22Rv1 (cell line): ENCODE measurements around the gene MACF1.
"Not testable (repeated sequence)": the region's sequence is repeated elsewhere in the genome, so short reads cannot be mapped to it uniquely, and the experiment has no call there.

ENCODE experiments used
- H3K27ac ChIP-seq: fragments of 450-650 bp; 2 replicates; pipeline ENCODE4 v1.5.1; 2017
- ZFX ChIP-seq: fragments of 450-650 bp; IDR thresholded peaks from 2 replicates; pipeline ENCODE4 v1.6.1; 2017; ENCODE audit warnings: antibody characterized with exemption, borderline replicate concordance
- TF ChIP-seq, protein P1 (sequence below): fragments of 450-650 bp; IDR thresholded peaks from 2 replicates; pipeline ENCODE4 v1.5.1; 2017; ENCODE audit warnings: mild to moderate bottlenecking

MACF1 gene

DNA sequence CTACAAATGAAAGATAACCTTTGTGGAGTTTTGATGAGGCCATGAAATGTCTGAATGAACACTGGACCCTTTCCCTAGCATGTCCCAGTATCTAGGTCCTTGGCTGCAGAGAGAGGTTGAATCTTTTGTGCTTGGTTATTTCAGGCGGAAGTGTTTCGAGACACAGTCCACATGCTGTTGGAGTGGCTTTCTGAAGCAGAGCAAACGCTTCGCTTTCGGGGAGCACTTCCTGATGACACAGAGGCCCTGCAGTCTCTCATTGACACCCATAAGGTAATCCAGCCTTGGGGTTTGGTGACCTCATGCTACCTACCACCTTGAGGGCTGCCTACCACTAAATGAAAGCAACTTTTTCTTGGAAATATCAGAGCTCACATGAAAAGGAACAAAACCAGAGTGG is 248.0 kb downstream of the MACF1 start:
- TF ChIP-seq ZFX, result no peak
- TF ChIP-seq, protein P1, sequence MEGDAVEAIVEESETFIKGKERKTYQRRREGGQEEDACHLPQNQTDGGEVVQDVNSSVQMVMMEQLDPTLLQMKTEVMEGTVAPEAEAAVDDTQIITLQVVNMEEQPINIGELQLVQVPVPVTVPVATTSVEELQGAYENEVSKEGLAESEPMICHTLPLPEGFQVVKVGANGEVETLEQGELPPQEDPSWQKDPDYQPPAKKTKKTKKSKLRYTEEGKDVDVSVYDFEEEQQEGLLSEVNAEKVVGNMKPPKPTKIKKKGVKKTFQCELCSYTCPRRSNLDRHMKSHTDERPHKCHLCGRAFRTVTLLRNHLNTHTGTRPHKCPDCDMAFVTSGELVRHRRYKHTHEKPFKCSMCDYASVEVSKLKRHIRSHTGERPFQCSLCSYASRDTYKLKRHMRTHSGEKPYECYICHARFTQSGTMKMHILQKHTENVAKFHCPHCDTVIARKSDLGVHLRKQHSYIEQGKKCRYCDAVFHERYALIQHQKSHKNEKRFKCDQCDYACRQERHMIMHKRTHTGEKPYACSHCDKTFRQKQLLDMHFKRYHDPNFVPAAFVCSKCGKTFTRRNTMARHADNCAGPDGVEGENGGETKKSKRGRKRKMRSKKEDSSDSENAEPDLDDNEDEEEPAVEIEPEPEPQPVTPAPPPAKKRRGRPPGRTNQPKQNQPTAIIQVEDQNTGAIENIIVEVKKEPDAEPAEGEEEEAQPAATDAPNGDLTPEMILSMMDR, result no peak
- H3K27ac ChIP-seq, result no peak overlapping the region

DNA sequence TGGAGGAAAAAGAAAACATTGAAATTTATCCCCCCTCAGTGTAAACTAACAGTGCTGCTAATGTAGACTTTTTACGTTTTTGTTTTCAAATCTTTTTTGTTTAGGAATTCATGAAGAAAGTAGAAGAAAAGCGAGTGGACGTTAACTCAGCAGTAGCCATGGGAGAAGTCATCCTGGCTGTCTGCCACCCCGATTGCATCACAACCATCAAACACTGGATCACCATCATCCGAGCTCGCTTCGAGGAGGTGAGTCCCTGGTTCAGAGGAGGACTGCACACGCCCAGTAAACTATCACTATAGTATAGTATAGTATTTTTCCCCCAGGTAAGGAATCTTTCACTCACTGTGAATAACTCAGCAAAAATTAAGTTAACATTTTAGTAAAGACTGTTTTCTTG is 249.1 kb downstream of the MACF1 start:
- H3K27ac ChIP-seq, result no peak overlapping the region
- TF ChIP-seq ZFX, result no peak
- TF ChIP-seq, protein P1, result no peak

DNA sequence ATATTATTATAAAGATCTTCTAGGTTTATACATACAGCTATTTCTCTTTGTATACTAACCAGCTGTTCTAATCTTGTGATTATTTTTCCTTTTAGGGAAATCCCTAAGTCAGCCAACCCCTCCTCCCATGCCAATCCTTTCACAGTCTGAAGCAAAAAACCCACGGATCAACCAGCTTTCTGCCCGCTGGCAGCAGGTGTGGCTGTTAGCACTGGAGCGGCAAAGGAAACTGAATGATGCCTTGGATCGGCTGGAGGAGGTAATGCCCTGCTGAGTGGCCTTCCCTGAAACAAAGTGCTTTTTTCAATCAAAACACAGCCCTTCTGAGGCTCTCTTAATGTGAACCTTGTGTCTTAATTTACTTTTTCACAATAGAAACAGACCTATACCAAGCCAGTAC is 254.5 kb downstream of the MACF1 start:
- no peak overlapping the region for H3K27ac ChIP-seq
- TF ChIP-seq ZFX, result no peak
- TF ChIP-seq, protein P1, result no peak

DNA sequence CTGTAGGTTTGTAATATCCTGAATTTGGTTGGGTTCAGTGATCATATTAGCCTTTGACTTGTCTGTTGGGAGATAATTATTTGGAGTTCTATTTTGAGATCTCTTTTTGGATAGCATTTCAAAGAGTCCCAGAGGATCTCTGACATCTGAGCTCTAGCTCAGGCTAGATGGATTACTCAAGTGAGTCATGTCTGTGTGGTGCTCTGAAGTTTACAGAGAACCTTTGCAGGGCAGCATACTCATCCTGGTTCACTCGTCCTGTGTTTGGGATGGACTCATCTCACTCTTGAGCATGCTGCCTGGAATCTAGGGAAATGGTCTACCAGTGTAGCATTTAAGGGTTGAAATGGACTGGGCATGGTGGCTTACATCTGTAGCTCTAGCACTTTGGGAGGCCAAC is 257.6 kb downstream of the MACF1 start:
- H3K27ac ChIP-seq, result no peak overlapping the region
- no peak for TF ChIP-seq ZFX
- TF ChIP-seq, protein P1, result no peak

DNA sequence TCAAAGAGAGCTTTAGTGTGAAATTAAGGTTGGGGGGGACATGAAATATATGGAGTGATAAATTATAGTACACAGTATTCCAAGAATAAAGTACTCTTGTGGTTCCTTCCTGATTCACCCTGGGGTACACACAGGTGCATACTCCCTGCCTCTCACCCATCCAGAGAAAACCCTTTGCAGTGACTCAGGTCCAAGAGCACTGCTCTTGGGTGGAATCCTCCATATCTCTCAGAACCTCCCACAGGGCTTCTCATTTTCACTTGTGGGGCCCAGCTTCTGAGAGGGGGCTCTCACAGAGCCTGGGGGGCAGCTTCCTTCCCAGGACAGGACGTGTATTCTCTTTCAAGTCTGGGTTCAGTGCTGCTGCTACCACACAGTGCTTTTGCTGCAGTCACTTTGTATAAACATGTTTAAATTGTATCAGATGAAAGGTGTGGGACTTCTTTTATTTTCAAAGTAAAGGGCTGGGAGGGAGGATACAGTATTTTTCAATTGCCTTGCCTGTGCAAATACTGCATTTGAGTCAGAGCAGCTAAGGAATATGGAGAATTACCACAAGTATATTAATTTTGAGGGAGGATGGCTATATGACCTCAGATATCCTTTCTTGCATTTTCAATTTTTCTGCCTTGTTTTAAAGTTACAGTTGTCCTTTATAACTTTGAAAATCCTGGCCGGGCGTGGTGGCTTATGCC is 262.1 kb downstream of the MACF1 start:
- TF ChIP-seq, protein P1, result no peak
- TF ChIP-seq ZFX, result no peak
- no peak overlapping the region for H3K27ac ChIP-seq

DNA sequence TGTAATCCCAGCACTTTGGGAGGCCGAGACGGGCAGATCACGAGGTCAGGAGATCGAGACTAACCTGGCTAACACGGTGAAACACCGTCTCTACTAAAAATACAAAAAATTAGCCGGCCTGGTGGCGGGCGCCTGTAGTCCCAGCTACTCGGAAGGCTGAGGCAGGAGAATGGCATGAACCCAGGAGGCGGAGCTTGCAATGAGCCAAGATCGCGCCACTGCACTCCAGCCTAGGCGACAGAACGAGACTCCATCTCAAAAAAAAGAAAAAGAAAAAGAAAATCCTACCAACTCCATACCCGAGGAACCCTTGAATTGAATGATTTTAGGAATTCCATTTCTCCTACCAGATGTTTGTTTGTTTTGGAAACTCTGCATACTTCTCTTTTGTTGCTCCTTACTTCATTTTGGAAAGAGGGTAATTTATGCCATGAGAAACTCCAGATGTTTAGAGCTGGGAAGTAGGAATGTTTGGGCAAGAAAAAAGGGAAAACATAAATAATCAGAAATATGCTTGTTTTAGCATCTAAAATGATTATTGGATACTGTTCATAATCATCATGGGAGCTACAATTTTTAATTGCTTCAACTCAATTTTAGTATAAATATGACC is 262.7 kb downstream of the MACF1 start:
- not testable (repeated sequence) for H3K27ac ChIP-seq

DNA sequence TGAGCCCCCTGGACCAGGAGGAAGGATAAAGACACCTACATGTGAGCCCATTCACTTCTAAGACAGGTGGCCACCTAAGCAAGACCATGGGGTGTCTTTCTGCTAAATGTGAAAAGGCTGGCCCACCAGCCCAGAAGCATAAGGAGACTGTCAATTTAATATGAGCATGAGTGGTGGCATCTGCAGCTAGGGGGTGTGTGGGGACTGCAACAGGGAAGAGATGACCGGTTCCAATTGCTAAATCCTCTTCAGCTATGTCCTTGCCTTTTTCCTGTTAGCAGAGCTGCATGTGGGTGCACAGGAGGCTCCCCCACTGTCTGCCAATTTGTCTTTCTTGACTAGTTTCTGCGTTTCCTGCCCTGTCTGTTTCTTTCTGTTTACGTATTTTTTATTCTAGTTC is 264.7 kb downstream of the MACF1 start:
- TF ChIP-seq ZFX, result no peak
- TF ChIP-seq, protein P1, result no peak
- no peak overlapping the region for H3K27ac ChIP-seq
